ENCODE results near the gene TENM3. TPM values are rescaled to one million over a fixed set of nuclear protein-coding genes. Genes with fewer than 3 reads are reported as not detected.

The TENM3 gene
- total and polyA plus RNA-seq, 3 donors from 2014 or later: 10.9 to 42.7 (median 42.2) TPM

- no peaks in the 10 kb centered on the region for H3K36me3 ChIP-seq (ENCODE audit: low read depth, missing control alignments)
- H3K27ac ChIP-seq: no peak overlapping the region
- no peak for DNase-seq
- no peaks in the 10 kb centered on the region for H3K4me1 ChIP-seq
- WGBS, 2 donors: 83 to 84% methylated on average over 3 of the region's 3 CpGs
- no peaks in the 10 kb centered on the region for H3K27me3 ChIP-seq
- no peak overlapping the region for H3K4me3 ChIP-seq
- TF ChIP-seq POLR2A (IDR thresholded peaks at IDR 0.05): no peak
- TF ChIP-seq CTCF (IDR thresholded peaks at IDR 0.05): no peak
- intact Hi-C loops (cut with DNase I; ENCODE audit: low total_unique reads): no loop called here
- no peaks in the 10 kb centered on the region for H3K9me3 ChIP-seq
Observed at GRCh38 chr4:182831376-182831775, 588.2 kb downstream of the TENM3 start.

GRCh38 chr4:182832352-182833120 lies 589.3 kb downstream of the TENM3 start:
- 40 to 53% methylated on average over 2 of the region's 3 CpGs for WGBS, 2 donors
- Histone ChIP-seq H3K27me3 (no peaks in the 10 kb centered on the region), H3K27ac (no peak overlapping the region), H3K4me3 (no peak overlapping the region), H3K36me3 (ENCODE audit: low read depth, missing control alignments) (no peaks in the 10 kb centered on the region), H3K4me1 (no peaks in the 10 kb centered on the region), H3K9me3 (no peaks in the 10 kb centered on the region)
- no peak for DNase-seq
- TF ChIP-seq POLR2A (IDR thresholded peaks at IDR 0.05) (no peak), CTCF (IDR thresholded peaks at IDR 0.05) (no peak)
- intact Hi-C loops (cut with DNase I; ENCODE audit: low total_unique reads): no loop called here

GRCh38 chr4:182835006-182835740 lies 592.0 kb downstream of the TENM3 start:
- Histone ChIP-seq H3K27me3 (no peaks in the 10 kb centered on the region), H3K27ac (no peak overlapping the region), H3K36me3 (ENCODE audit: low read depth, missing control alignments) (no peaks in the 10 kb centered on the region), H3K9me3 (no peaks in the 10 kb centered on the region), H3K4me1 (no peaks in the 10 kb centered on the region), H3K4me3 (no peak overlapping the region)
- no peak for DNase-seq
- WGBS, 2 donors: 83 to 86% methylated on average over 26 of the region's 26 CpGs
- intact Hi-C loops (cut with DNase I; ENCODE audit: low total_unique reads): no loop called here
- TF ChIP-seq CTCF (IDR thresholded peaks at IDR 0.05): no peak
- no peak for TF ChIP-seq POLR2A (IDR thresholded peaks at IDR 0.05)

GRCh38 chr4:182837831-182838230 lies 594.6 kb downstream of the TENM3 start:
- no peak for DNase-seq
- Histone ChIP-seq H3K36me3 (ENCODE audit: low read depth, missing control alignments) (no peaks in the 10 kb centered on the region), H3K4me1 (no peaks in the 10 kb centered on the region), H3K27me3 (no peaks in the 10 kb centered on the region), H3K9me3 (no peaks in the 10 kb centered on the region), H3K27ac (no peak overlapping the region), H3K4me3 (no peak overlapping the region)
- intact Hi-C loops (cut with DNase I; ENCODE audit: low total_unique reads): no loop called here
- TF ChIP-seq POLR2A (IDR thresholded peaks at IDR 0.05) (no peak), CTCF (IDR thresholded peaks at IDR 0.05) (no peak)
- WGBS, 2 donors: 86 to 89% methylated on average over 12 of the region's 12 CpGs

Measured in testis (tissue), 3 donors.